ENCODE results near the gene AFF1.

AFF1 gene

GRCh38 chr4:87087015-87087414, 152.2 kb downstream of the AFF1 start:
- DNase-seq: no peak

GRCh38 chr4:87087420-87087819, 152.6 kb downstream of the AFF1 start:
- no peak for DNase-seq

- DNase-seq: no peak
These were observed 153.4 kb downstream of the AFF1 start for GRCh38 chr4:87088186-87088585.

- no peak for DNase-seq
These were observed 154.6 kb downstream of the AFF1 start for GRCh38 chr4:87089368-87089767.

GRCh38 chr4:87090305-87090704, 155.5 kb downstream of the AFF1 start:
- DNase-seq: no peak

- no peak for DNase-seq
These were observed 157.8 kb downstream of the AFF1 start for GRCh38 chr4:87092389-87093141.

GRCh38 chr4:87093443-87094123, 158.8 kb downstream of the AFF1 start:
- peak; percentile 67 to 78 for DNase-seq

GRCh38 chr4:87097075-87097474, 162.3 kb downstream of the AFF1 start:
- DNase-seq: no peak

- DNase-seq: no peak
These were observed 165.4 kb downstream of the AFF1 start for GRCh38 chr4:87100168-87100567.

GRCh38 chr4:87101543-87102199, 166.9 kb downstream of the AFF1 start:
- DNase-seq: no peak

GRCh38 chr4:87103086-87103485, 168.3 kb downstream of the AFF1 start:
- no peak for DNase-seq

- DNase-seq: no peak
These were observed 168.9 kb downstream of the AFF1 start for GRCh38 chr4:87103691-87104187.

GRCh38 chr4:87105101-87105845, 170.5 kb downstream of the AFF1 start:
- DNase-seq: no peak

GRCh38 chr4:87108142-87108546, 173.3 kb downstream of the AFF1 start:
- no peak for DNase-seq

- no peak for DNase-seq
These were observed 174.3 kb downstream of the AFF1 start for GRCh38 chr4:87109121-87109520.

GRCh38 chr4:87109945-87110344, 175.1 kb downstream of the AFF1 start:
- DNase-seq: no peak

- no peak for DNase-seq
These were observed 177.3 kb downstream of the AFF1 start for GRCh38 chr4:87112063-87112462.

- DNase-seq: no peak
These were observed 179.6 kb downstream of the AFF1 start for GRCh38 chr4:87114245-87115062.

- no peak for DNase-seq
These were observed 181.4 kb downstream of the AFF1 start for GRCh38 chr4:87116231-87116630.

- DNase-seq: no peak
These were observed 182.4 kb downstream of the AFF1 start for GRCh38 chr4:87117051-87117731.

- DNase-seq: no peak
These were observed 182.9 kb downstream of the AFF1 start for GRCh38 chr4:87117732-87118075.

GRCh38 chr4:87118421-87118820, 183.6 kb downstream of the AFF1 start:
- no peak for DNase-seq
